Tibial artery (tissue), 4 donors: ENCODE data around the gene SIM2.

Source experiments
- DNase-seq, 2 donors: peaks; one replicate each; pipeline ENCODE4 v3.0.0-alpha.2; 2019
- H3K27ac ChIP-seq, 2 donors: fragments of 200-600 bp; sonication (generic) in 1 of 2; 1 replicate in 1 of 2; 2 replicates in 1 of 2; pipeline ENCODE4 v1.5.1; 2018 to 2019; ENCODE audit warnings: mild to moderate bottlenecking in 1 of 2
- H3K27me3 ChIP-seq, 2 donors: fragments of 200-600 bp; sonication (generic) in 1 of 2; one replicate each; pipeline versions ENCODE4 v1.5.1 to v1.6.0; 2016 to 2019
- H3K36me3 ChIP-seq, 3 donors: fragments of 200-600 bp; sonication (generic) in 2 of 3; one replicate each; pipeline ENCODE4 v1.5.1; 2016 to 2019; ENCODE audit warnings: mild to moderate bottlenecking in 2 of 3
- H3K4me1 ChIP-seq, 4 donors: fragments of 200-600 bp; sonication (generic) in 2 of 4; 1 replicate in 3 of 4; 2 replicates in 1 of 4; pipeline ENCODE4 v1.5.1; 2016 to 2019
- H3K4me3 ChIP-seq, 2 donors: fragments of 200-600 bp; sonication (generic) in 1 of 2; 1 replicate in 1 of 2; 2 replicates in 1 of 2; pipeline ENCODE4 v1.5.1; 2018 to 2019; ENCODE audit warnings: mild to moderate bottlenecking in 2 of 2
- H3K9me3 ChIP-seq, 3 donors: fragments of 200-600 bp; sonication (generic) in 1 of 3; one replicate each; pipeline ENCODE4 v1.5.1; 2016 to 2019
- intact Hi-C: fragments of 100-400 bp; cut with DNase I; formaldehyde crosslinking; loops from one replicate; pipeline ENCODE4 v1.15.0; 2023; ENCODE audit warnings: low total_unique reads
- TF ChIP-seq, protein P1 (sequence below), 2 experiments: fragments of 200-600 bp in 1 of 2; fragments of 450-650 bp in 1 of 2; IDR thresholded peaks; one replicate each; pipeline ENCODE4 v1.5.1; 2017 to 2019; ENCODE audit warnings: antibody characterized with exemption in 2 of 2, mild to moderate bottlenecking in 1 of 2, moderate library complexity in 1 of 2

SIM2 gene

DNA sequence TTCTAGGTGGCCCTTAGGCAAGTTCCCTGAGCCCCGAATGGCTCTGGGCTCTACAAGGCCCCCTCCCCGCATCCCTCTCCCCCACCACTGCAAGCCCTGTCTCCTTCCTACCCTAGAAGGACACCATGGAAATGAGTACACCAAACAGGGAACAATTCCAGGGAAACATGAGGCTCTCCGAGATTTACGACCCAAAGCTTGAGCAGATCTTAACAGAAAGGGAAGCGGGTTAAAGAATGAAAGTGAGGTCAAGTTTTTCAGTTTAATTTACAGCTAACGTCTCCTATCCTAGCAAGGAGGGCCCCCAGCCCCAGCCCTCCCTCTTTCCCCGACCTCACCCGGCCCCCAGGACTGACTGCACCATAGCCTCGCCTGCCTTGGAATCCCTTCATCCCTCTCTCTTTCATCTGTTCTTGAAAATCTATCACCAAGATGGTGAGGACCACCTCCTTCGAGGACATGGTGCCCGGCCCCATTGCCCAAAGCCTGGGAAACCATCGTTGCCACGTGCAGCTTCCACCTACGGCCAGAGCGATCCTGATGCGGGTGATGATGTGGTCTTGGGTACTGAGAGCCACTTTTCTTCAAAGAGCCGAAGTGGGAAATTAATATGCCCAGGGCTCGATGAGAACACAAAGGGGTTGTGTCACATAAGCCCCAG, 30.5 kb downstream of the SIM2 start:
- Histone ChIP-seq H3K4me1 (no peaks in the 10 kb centered on the region), H3K27ac (no peak overlapping the region), H3K4me3 (no peak overlapping the region), H3K9me3 (no peaks in the 10 kb centered on the region), H3K36me3 (no peaks in the 10 kb centered on the region), H3K27me3 (peaks cover 0 to 39% of the 10 kb centered on the region in 2 donors)
- DNase-seq: no peak
- TF ChIP-seq, protein P1, sequence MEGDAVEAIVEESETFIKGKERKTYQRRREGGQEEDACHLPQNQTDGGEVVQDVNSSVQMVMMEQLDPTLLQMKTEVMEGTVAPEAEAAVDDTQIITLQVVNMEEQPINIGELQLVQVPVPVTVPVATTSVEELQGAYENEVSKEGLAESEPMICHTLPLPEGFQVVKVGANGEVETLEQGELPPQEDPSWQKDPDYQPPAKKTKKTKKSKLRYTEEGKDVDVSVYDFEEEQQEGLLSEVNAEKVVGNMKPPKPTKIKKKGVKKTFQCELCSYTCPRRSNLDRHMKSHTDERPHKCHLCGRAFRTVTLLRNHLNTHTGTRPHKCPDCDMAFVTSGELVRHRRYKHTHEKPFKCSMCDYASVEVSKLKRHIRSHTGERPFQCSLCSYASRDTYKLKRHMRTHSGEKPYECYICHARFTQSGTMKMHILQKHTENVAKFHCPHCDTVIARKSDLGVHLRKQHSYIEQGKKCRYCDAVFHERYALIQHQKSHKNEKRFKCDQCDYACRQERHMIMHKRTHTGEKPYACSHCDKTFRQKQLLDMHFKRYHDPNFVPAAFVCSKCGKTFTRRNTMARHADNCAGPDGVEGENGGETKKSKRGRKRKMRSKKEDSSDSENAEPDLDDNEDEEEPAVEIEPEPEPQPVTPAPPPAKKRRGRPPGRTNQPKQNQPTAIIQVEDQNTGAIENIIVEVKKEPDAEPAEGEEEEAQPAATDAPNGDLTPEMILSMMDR (IDR thresholded peaks at IDR 0.05): no peak
- intact Hi-C loops: no loop called here

DNA sequence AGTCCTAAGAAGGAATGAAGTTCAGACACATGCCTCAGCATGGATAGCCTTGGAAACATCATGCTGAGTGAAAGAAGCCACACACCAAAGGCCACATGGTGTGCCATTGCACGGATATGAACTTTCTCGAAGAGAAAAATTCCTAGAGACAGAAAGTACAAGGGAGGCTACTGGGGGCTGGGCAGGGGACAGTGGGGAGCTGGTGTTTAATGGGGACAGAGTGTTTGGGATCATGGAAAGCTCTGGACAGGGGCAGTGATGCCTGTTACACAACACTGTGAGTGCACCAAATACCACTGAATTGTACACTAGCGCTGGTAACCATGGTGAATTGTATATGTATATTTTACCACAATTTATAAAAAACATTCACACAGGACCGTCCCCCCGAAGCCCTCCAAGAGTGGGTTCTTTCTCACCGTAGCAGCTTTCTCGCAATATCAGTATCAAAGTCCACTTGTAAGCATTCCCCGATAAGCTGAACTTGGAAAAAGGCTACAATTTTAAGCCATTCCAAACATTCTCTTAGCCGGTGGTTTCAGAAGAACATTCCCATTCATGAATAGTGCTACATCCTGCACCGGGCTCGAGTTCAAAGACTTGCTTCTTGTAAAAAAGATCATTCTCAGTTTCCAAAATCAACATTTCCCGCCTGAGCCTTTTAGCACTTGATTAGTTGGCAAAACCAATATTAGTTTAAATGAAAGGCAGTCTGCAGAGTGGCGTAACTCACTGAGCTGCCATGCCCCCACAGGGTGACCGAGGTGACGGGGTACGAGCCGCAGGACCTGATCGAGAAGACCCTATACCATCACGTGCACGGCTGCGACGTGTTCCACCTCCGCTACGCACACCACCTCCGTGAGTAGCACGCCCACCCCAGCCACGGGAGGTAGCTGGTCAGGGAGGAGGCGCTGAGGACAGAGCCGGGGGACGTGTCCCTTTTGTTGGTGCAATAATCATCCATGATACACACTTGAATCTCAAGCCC, 31.7 kb downstream of the SIM2 start:
- Histone ChIP-seq H3K27ac (no peak overlapping the region), H3K4me1 (no peaks in the 10 kb centered on the region), H3K27me3 (peaks cover 0 to 41% of the 10 kb centered on the region in 2 donors), H3K4me3 (no peak overlapping the region), H3K9me3 (peaks cover 0 to 6% (median 0%) of the 10 kb centered on the region in 3 donors), H3K36me3 (no peaks in the 10 kb centered on the region)
- TF ChIP-seq, protein P1 (IDR thresholded peaks at IDR 0.05): no peak
- DNase-seq: peak in 1 of 2 donors; percentile 35
- intact Hi-C loops: no loop called here

DNA sequence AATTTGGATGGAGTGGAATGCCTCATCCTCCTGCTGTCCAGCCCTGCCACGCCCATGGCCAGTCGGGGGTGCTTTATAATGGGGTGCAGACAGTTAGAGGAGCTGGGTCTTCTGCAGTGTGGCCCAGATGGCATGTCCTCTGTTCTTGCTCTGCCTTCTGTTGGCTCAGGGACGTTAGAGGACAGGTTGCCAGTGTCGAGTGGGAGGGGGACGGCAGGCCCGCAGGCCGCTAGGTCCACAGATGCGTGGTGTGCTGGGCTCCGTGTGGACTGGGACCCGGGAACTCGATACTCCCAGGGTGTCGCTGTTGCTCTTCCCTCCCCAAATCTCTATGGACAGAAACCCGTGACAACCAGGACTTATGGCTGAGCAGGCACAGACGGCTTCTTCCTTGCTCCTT, 33.3 kb downstream of the SIM2 start:
- Histone ChIP-seq H3K36me3 (no peaks in the 10 kb centered on the region), H3K4me1 (no peaks in the 10 kb centered on the region), H3K4me3 (no peak overlapping the region), H3K27ac (no peak overlapping the region), H3K27me3 (peaks cover 0 to 42% of the 10 kb centered on the region in 2 donors), H3K9me3 (peaks cover 0 to 6% (median 0%) of the 10 kb centered on the region in 3 donors)
- intact Hi-C loops: no loop called here
- TF ChIP-seq, protein P1 (IDR thresholded peaks at IDR 0.05): no peak
- DNase-seq: peak in 1 of 2 donors; percentile 20

DNA sequence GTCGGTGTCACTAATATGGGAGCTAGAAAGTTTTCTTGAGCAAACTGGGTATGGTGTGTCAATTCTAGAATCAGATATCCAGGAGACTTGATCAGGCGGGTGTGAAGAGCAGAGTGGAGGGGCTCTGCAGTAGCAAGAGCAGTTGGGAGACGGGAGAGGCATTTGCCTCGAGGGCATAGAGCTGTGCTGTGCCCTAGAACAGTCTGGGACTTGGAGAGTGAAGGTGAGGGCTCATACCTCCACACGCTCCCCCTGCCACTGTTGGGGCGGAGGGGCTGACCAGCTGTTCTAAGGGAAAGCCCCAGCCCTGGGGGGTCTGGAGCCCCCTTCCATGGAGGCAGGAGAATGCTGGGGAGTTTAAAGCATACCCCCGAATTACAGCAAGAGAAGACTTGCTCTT, 33.8 kb downstream of the SIM2 start:
- H3K9me3 ChIP-seq: peaks cover 0 to 6% (median 0%) of the 10 kb centered on the region in 3 donors
- H3K36me3 ChIP-seq: no peaks in the 10 kb centered on the region
- peak in 1 of 2 donors; percentile 48 for DNase-seq
- TF ChIP-seq, protein P1 (IDR thresholded peaks at IDR 0.05): no peak
- no peaks in the 10 kb centered on the region for H3K4me1 ChIP-seq
- intact Hi-C loops: no loop called here
- no peak overlapping the region for H3K27ac ChIP-seq
- H3K4me3 ChIP-seq: no peak overlapping the region
- H3K27me3 ChIP-seq: peaks cover 0 to 42% of the 10 kb centered on the region in 2 donors

DNA sequence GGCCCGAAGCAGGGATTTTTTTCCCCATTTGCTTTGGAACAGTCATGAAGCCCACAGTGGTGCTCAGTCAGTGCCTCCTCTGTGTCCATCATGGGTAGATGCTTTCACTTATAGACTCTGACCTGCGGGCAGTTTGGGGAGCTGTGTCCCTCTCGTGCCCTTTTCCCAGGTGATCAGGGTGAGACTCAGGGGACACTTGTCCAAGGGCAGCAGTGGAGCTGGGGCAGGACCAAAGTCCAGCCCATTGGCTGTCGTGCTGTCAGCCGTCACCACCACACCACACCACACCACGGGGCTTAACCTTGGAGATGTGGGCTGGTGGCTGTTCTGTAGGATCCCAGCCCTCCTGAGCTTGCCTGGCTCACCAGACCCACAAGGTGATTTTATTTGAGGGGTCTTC, 34.9 kb downstream of the SIM2 start:
- DNase-seq: no peak
- H3K27me3 ChIP-seq: peaks cover 0 to 42% of the 10 kb centered on the region in 2 donors
- intact Hi-C loops: no loop called here
- H3K4me3 ChIP-seq: no peak overlapping the region
- TF ChIP-seq, protein P1 (IDR thresholded peaks at IDR 0.05): no peak
- H3K27ac ChIP-seq: no peak overlapping the region
- H3K4me1 ChIP-seq: no peaks in the 10 kb centered on the region
- H3K36me3 ChIP-seq: no peaks in the 10 kb centered on the region
- H3K9me3 ChIP-seq: peaks cover 0 to 6% (median 0%) of the 10 kb centered on the region in 3 donors
